ENCODE results near the gene SEH1L. TPM values are rescaled to one million over a fixed set of nuclear protein-coding genes. Genes with fewer than 3 reads are reported as not detected.

Gene SEH1L
- total RNA-seq, 1 donor: 36.4 TPM

- no peak for DNase-seq (ENCODE audit: low read depth in 2 of 3, low spot score in 2 of 3)
These were observed 84.4 kb downstream of the SEH1L start for GRCh38 chr18:13032173-13032572.

GRCh38 chr18:13035249-13035914 is 87.6 kb downstream of the SEH1L start:
- DNase-seq (ENCODE audit: low read depth in 2 of 3, low spot score in 2 of 3): no peak

GRCh38 chr18:13036622-13037320 is 89.0 kb downstream of the SEH1L start:
- DNase-seq (ENCODE audit: low read depth in 2 of 3, low spot score in 2 of 3): no peak

Other genes with a start within 250 kb of the SEH1L start
- gene CEP76, start 245.3 kb upstream of the SEH1L start, total RNA-seq: 5.9 TPM
- 58.7 TPM for gene PSMG2, start 245.0 kb upstream of the SEH1L start, total RNA-seq
- gene PTPN2, start 63.8 kb upstream of the SEH1L start, total RNA-seq: 18.3 TPM
- gene CEP192, start 43.4 kb downstream of the SEH1L start, total RNA-seq: 21.0 TPM